ENCODE results near the gene CHKA. TPM values are rescaled to one million over a fixed set of nuclear protein-coding genes. Genes with fewer than 3 reads are reported as not detected.

The CHKA gene
- total and polyA plus RNA-seq, 2 experiments from 2014 or later, result 37.1 to 94.4 TPM

GRCh38 chr11:68026391-68027105 lies 94.6 kb downstream of the CHKA start (continued):
- TF ChIP-seq REST (IDR thresholded peaks at IDR 0.05; ENCODE audit: unreplicated experiment) (no peak), ETS1 (IDR thresholded peaks at IDR 0.05) (no peak), EZH2phosphoT487 (IDR thresholded peaks at IDR 0.05; ENCODE audit: unreplicated experiment) (no peak)

GRCh38 chr11:68025047-68025446 lies 96.1 kb downstream of the CHKA start:
- Mint-ChIP-seq H3K4me1 (peaks cover 20% of the 10 kb centered on the region), H3K4me3 (no peak overlapping the region), H3K9me3 (no peaks in the 10 kb centered on the region), H3K36me3 (ENCODE audit: low read depth) (peaks cover 3% of the 10 kb centered on the region; the same call in 1 of the 3 replicates), H3K27ac (no peak overlapping the region), H3K27me3 (ENCODE audit: insufficient read depth, low read depth, poor library complexity) (peaks cover 20% of the 10 kb centered on the region)
- no peak overlapping the region for H3K4me2 ChIP-seq
- no peaks in the 10 kb centered on the region for H3K36me3 ChIP-seq (ENCODE audit: insufficient read depth)
- ATAC-seq, result peak; percentile 7; the same call in 2 of the 3 replicates
- no peak overlapping the region for H3K27ac ChIP-seq (ENCODE audit: low read depth)
- TF ChIP-seq ZNF462 (CRISPR knock-in tag; IDR thresholded peaks at IDR 0.05) (peak; percentile 60; the same call in 1 of the 2 replicates), JUNB (IDR thresholded peaks at IDR 0.05; ENCODE audit: unreplicated experiment) (no peak), CTCF (conservative IDR thresholded peaks at IDR 0.05; ENCODE audit: low read depth in 2 of 2) (peak; percentile 22 to 36; a peak in 2 of 4 replicates), POLR2AphosphoS5 (IDR thresholded peaks at IDR 0.05; ENCODE audit: low read depth) (no peak)
- no peak overlapping the region for H3K4me3 ChIP-seq
- no peak overlapping the region for H2AFZ ChIP-seq
- H3K27me3 ChIP-seq (ENCODE audit: insufficient read depth), result no peaks in the 10 kb centered on the region
- no peaks in the 10 kb centered on the region for H3K9me2 ChIP-seq (ENCODE audit: insufficient read depth)
- H3K79me2 ChIP-seq (replicated peaks; ENCODE audit: insufficient read depth), result no peaks in the 10 kb centered on the region
- no peaks in the 10 kb centered on the region for H3K4me1 ChIP-seq (ENCODE audit: insufficient read depth)
- no peaks in the 10 kb centered on the region for H3F3A ChIP-seq (replicated peaks; ENCODE audit: low read depth)
- no peaks in the 10 kb centered on the region for H4K20me1 ChIP-seq (replicated peaks; ENCODE audit: insufficient read depth)
- no peak for DNase-seq (ENCODE audit: low spot score)
